T1000 (cell line): Measurements from ENCODE around the gene HRH1.
"Not testable (repeated sequence)": the region's sequence is repeated elsewhere in the genome, so short reads cannot be mapped to it uniquely, and the experiment has no call there.

Source experiments
- DNase-seq: peaks from one replicate; lab custom pipeline; 2025; ENCODE audit warnings: mixed read lengths; lab: John Stamatoyannopoulos, UW

The HRH1 gene, protein sequence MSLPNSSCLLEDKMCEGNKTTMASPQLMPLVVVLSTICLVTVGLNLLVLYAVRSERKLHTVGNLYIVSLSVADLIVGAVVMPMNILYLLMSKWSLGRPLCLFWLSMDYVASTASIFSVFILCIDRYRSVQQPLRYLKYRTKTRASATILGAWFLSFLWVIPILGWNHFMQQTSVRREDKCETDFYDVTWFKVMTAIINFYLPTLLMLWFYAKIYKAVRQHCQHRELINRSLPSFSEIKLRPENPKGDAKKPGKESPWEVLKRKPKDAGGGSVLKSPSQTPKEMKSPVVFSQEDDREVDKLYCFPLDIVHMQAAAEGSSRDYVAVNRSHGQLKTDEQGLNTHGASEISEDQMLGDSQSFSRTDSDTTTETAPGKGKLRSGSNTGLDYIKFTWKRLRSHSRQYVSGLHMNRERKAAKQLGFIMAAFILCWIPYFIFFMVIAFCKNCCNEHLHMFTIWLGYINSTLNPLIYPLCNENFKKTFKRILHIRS

DNA sequence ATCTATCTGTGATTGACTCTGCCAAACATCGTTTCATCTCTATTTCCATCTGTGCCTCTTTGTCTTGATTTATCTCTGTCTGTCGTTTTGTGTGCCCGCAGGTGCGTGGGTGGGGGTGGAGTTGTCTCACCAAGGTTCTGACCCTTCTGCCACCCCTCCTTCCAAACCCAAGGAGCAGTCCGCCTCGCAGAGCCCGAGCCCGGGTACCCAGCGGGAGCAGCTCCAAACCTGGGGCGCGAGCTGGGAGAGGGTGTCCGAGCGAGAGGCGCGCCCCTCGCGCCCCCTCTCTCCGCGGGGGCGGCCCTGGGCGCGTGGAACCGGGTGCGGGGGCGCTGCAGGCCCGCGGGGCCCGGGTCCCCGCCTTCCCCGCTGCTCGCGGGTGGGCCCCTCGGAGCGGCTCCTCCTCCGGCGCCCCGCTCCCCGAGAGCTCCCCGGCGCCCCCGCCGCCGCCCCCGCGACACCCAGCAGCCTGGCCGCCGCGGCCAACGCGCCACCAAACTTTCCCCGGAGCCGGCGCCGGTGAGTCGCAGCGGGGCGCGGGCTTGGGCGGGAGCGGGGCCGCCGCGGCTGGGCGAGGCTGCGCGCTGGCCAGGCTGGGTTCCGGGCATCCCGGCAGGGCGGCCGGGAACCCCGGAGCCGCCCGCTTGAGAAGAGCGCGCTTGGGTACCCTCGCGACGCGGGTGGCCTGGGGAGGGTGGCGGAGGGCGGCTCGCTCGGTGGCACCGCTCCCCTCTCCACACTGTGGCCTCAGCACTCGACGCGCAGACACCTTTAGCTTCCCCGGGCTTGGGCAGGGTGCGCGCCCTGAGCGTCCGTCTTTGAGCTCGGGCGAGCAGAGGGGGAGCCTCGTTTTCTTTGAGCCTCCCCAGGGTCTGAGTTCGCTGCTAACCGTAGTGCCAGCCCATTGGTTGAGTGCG, at the start of gene HRH1:
Gene HRH1 (plus strand): TSS at position 458 of the 917 bp plus-strand sequence. CDS start 104,545 bp downstream, outside the sequence.
- DNase-seq, result peak; percentile 21

DNA sequence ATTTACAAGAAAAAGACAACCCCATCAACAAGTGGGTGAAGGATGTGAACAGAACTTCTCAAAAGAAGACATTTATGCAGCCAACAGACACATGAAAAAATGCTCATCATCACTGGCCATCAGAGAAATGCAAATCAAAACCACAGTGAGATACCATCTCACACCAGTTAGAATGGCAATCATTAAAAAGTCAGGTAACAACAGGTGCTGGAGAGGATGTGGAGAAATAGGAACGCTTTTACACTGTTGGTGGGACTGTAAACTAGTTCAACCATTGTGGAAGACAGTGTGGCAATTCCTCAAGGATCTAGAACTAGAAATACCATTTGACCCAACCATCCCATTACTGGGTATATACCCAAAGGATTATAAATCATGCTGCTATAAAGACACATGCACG, 41.0 kb upstream of the HRH1 start:
- DNase-seq, result not testable (repeated sequence)

DNA sequence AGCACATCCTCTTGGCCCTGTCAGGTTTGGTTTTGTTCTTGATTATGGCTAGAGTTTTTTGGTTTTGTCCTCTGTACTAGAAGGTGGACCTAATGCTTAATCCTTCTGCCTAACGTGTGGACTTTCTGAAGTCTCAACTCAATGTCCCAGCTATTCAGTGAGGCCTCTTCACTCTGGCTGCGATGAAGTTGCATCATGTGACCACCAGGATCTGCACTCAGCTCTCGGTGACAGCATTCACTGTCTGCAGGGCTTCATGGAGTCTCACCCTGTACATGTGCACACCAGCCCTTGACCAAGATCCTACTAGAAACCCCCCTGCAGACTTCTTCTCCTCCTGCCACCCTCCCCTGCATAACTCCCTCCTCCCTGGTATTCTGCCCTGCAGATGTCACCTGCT, 38.7 kb upstream of the HRH1 start:
- DNase-seq, result no peak

DNA sequence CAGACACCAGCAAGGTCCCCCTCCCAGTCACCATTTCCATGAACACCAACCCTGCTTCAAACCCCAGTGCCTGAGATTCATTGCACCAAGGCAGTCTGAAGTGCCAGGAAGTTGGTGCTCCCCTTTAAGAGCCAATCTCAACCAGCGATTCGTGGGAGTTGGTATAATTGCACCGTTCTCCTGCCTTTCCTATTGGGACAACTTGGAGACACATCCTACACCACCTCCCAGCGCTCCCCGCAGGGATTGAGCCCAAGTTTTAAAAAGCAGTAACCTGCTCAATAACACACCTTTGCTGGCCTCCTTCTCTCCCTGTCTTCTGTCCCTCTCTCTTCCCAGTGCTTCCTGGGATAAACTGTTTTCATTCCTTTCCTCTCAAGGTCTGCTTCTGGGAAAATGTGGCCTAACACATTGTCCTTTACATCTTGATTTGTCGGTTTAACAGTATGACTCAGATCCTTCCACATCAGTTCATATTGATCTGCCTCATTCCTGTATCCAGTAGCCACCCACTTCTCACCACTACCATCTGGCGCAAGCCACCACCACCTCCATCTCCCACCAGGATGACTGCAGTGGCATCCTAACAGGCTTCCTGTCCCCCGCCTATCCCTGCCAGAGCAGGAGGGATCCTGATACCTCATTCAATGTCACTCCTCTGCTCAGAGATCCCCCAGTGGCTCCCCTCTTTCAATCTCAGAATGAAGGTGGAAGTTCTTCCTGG, 37.8 kb upstream of the HRH1 start:
- DNase-seq, result no peak

DNA sequence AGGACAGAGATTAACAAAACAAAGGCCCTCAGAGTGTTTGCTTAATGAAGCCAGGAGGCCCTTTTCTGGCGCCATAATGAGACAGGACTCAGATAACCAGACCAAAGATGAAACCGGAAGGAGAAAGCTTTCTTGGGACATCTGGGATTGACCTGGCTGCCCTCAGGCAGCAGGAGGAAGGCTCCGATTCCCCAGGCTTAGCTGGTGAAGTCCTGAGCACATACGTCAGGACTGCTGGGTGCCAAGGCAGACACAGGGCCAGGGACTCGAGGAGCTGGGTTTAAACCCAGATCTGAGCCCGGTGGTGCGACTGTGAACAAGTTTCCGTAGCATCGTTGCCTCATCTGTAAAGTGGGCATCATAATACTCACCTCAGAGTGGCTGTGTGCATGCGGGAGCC, 36.7 kb upstream of the HRH1 start:
- no peak for DNase-seq

DNA sequence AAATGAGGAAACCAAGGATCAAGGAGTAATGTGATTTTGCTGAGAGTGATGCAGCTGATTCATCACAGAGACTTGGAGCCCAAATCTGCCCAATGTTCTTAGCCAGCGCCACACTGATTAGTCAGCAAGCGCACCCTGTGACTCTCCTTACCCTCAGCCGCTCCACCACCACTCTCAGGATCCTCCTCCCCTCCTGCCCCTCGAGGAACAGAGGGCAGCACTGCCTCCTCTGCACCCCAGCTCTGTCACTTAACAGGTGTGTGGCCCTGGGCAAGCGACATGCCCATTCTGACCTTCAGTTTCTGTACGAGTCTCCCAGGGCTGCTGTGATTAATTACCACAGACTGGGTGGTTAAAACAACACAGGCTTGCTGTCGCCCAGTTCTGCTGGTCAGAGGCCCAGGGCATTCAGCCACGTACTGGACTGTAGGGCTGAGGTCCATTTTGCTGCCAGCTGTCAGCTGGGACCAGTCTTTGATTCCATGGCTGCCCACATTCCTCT, 36.1 kb upstream of the HRH1 start:
- peak; percentile 21 for DNase-seq

DNA sequence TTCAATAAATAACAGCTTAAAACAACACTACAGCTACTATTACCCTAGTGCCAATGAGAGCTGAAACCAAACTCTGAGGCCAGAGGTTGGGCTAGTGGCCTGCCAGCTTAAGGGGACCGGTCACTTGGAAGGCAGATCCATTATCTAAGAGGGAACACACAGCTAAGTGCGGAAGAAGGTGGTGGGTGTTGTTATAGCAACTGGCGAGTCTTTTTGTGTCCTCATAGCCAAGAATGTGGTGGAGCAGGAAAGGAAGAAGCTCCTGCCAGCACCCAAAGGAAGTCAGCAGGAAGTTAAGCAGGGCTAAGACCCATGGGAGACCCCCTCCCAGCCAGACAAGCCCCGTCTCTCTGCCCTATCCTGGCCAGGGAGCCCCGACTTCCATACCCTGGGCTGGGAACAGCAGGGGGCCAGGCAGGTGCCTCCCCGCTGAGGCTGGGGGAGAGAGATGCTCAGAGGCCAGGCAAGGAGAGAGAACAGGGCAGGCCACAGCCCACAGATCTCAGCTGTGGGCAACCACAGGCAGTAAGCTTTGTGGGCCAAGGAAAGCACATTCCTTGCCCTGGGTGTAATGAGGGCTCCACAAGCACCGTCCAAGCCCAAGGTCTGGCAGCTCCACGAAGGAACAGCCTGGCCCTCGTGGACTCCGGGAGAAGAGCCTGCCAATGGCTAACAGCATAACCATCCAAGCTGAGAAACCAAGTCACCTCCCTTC, 34.0 kb upstream of the HRH1 start:
- no peak for DNase-seq

DNA sequence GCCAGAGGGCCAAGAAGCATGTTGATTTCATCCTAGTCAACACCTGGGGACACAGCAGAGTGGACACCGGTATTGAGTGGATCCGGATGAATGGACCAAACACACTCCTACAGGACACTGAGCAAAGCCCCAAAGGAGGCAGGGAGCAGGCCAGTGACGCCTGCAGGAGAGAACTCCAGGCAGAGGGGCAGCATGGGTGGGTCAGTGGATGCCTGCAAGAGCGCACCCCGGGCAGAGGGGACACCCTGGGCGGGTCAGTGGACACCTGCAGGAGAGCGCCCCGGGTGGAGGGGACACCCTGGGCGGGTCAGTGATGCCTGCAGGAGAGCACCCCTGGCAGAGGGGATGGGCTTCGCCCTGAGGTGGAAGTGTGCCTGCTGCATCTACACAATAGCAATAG, 27.6 kb upstream of the HRH1 start:
- no peak for DNase-seq

DNA sequence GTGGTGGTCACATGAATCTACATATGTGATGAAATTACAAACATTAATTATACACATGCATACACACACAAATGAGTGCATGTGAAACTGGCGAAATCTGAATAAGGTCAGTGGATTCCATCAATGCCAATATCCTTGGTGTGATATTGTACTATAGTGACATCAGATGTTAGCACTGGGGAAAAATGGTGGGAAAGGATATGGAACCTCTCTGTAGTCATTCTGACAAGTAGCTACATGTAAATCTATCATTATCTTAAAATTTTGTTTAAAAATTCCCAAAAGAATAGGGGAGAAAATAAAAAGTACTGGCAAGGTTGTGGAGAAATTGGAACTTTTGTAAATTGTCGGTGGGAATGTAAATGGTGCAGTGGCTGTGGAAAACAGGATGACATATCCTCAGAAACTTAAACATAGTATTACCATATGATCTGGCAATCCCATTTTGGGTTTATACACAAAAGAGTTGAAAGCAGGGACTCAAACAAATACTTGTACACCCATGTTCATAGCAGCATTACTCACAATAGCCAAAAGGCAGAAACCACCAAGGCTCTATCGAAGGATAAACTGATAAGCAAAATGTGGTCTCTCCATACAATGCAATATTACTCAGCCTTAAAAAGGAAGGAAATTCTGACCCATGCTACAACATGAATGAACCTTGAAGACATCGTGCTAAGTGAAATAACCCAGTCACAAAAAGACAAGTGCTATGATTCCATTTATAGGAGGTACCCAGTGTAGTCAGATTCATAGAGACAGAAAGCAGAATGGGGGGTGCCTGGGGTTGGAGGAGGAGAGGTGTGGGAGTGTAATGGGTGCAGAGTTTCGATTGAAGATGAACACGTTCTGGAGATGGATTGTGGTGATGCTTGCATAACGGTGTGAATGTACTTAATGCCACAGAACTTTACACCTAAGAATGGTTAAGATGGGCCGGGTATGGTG, 25.3 kb upstream of the HRH1 start:
- no peak for DNase-seq

DNA sequence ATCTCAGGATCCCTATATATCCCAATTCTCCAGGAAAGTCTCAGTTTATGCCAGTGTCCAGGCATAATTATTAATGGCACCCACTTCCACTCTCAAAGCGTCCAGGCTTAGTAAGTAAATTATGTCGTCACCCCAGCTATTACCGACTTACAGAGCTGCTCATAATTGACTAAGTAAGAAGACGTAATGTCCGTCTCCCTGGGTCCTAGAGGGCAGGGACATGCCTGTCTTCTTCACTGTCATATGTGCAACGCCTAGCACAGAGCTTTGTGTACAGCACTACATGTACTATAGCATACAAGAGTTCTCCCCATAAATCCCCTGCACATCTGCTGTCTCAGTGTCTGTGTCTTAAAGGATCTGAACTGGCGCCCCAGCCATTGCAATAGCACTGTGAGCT, 23.9 kb upstream of the HRH1 start:
- DNase-seq, result no peak

DNA sequence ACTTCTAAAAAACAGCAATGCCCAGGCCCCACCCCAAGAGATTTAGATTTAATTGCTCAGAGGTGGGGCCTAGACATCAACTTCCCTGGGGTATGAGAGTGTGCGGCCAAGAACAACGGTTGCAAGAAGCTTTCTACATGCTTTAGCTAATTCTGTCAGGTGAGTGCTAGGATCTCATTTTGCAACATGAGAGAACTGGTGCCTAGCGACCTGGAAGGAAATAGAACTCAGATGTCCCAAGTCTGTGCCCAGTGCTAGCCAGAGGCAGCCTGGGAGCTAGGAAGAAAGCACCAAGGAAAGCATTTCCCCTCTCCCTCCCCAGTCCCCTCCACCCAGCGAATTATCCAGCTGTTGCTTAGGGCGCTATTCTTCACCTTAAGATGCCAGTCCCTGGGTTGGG, 22.9 kb upstream of the HRH1 start:
- no peak for DNase-seq

DNA sequence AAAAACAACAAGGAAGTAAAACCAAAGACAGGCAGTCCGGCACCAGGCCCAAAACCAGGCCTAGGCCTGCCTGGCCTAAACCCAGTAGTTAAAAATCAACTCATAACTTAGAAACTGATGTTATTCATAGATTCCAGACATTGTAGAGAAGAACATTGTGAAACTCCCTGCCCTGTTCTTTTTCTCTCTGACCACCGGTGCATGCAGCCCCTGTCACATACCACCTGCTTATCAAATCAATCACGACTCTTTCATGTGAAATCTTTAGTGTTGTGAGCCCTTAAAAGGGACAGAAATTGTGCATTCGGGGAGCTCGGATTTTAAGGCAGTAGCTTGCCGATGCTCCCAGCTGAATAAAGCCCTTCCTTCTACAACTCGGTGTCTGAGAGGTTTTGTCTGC, 22.4 kb upstream of the HRH1 start:
- not testable (repeated sequence) for DNase-seq

DNA sequence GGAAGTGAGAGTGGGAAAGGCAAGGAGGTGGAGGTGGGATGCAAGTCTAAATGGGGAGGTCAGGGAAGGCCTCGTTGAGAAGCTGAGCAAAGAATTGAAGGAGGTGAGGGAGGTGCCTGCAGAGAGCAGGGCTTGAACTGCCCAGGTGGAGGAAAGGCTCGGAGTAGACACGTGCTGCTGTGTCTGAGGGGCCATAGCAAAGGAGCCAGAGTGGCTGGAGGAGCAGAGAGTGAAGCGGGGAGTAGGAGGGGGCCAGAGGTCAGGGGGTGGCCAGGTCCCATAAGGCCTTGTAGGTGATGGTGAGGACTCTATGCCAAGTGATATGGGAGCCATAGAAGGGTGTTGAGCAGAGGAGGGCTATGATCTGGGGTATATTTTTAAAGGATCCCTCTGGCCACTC, 21.4 kb upstream of the HRH1 start:
- no peak for DNase-seq

DNA sequence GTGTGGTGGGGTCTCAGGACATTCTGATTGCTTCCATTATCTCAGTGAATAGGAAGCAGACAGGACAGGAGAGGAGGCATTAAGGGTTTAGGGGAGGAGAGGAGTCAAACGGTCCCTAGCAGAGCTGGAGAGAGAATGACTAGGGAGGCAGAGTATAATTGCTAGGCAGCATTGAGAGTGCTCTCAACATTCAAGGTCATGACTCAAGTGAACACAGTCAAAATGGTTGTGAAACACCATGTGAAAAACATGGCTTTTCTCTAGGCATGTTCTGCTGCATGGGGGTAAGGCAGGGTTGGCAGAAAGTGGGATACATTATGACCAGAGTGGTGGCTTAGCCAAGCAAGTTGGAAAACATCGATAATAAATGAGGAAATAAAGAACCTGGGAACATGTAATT, 19.5 kb upstream of the HRH1 start:
- DNase-seq, result no peak

DNA sequence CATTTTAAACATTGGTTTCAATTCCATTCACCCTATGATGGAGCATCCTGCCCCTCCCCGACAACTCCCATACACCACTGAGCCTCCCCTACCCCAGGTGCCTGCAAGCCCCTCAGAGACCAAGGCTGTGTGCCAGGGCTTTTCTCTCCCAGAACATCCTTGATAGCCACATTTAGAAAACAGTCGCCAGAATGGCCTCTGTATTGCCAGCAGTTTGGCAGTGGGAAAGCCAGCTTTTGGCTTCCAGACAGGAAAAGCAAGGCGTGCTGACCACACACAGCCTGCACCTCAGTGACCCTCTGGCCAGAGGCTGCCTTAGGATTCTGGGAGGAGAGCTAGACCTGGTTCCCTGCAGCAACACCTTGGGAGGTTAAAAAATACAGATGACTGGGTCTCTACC, 18.2 kb upstream of the HRH1 start:
- no peak for DNase-seq

DNA sequence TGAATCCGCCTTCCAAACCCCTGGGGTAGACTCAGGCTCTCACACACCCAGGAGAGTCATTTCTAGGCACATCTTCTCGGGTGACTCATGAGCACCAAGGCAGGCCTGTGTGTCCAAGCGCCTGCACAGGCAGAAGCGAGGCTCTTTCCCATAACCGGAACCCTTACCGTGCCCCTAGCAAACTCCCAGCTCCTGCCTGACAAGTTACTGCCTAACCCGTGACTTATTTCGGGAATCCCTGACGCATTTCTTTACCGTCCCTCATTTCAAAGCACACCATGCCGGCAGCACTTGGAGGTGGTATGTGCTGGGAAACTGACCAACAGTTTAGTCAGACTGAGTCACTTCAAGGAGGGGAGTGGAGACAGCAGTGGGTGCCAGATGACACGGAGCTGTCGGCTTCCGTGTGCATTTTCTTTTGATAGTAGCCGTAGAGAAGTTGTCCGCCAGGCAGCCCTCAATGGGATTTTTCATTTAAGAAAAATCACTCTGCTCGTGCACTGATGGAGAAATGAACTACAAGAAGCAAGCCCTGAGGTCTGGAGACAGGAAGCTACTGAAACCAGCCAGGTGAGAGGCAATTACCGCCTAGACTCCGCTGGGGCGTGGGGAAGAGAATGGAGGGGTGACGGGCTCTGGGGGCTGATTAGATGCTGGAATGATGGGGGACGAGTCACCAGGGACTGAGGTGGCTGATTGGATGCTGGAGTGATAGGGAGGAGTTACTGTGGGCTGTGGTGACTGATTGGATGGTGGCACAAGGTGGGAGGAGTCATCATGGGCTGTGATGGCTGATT, 17.3 kb upstream of the HRH1 start:
- DNase-seq, result peak; percentile 90

DNA sequence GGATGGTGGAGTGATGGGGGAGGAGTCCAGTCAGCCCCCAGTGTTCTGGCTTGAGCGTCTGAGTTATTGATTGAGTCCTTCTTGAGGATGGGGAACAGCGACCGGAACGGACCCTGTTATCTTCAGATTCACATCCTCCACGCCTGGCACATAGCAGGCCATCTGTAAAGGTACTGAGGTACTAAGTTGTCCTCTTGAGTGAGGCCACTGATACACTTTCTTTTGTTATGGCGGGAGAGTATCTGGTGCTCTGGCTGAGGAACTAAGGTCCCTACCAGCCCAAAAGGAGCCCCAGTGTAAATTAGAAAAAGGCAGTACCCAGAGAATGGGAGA, 16.7 kb upstream of the HRH1 start:
- DNase-seq, result no peak

DNA sequence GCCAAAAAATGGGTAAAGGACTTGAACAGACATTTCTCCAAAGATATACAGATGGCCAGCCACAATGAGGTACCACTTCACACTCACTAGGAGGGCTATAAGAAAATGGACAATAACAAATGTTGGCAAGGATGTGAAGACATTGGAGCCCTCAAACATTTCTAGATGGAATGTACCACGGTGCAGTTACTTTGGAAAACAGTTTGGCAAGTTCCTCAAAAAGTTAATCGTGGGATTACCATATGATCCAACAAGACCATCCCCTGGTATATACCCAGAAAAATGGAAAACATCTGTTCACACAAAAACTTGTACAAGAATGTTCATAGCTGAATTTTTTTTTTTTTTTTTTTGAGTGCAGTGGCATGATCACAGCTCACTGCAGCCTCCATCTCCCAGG, 15.9 kb upstream of the HRH1 start:
- DNase-seq, result no peak

DNA sequence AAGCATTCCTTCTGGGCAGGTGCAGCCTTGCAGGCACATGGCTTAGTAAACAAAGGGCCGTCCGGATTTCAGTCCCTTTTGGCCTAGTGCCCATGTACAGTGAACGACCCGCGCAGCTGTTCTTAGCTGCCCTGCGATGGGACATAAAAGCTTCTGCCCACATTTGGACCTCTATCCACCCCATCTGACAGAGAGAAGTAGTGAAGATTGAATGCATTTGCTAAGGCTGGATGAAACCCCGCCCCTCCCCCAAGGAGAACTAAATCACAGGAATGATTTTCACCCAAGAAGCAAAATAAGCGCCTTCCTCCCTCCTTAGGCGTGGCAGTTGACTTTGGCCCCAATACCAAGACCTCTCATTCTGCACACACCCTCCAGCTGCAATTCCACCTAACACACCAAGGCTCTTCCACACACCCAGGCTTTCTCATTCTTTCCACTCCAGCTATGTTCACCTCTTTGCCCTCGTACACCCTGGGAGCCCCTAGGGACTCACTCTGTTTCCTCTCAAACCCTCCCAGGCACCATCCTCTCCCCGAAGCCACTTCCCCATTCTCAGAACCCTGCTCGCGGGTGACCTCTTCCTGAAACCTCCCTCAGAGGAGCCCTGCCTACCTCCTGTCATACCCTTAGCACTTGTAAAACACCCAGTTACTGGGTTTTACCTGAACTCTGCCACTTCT, 14.1 kb upstream of the HRH1 start:
- DNase-seq, result no peak
